Keratinocyte (primary cell): ENCODE data around the gene TMEM120B. TPM values are rescaled to one million over a fixed set of nuclear protein-coding genes. Genes with fewer than 3 reads are reported as not detected.

Source experiments
- DNase-seq: peaks from one replicate; pipeline ENCODE4 v3.0.0-alpha.2; 2011; ENCODE audit warnings: low read depth, missing footprints, low spot score
- FAIRE-seq: peaks from 2 replicates; lab custom pipeline; 2011; peaks lifted over from hg19 to GRCh38; lab: Jason Lieb, UNC
- H2AFZ ChIP-seq: 2 replicates; pipeline ENCODE4 v1.6.0; 2012; ENCODE audit warnings: low read length, control low read depth, inconsistent platforms; ENCODE audit not compliant: control insufficient read depth
- H3K27ac ChIP-seq: 2 replicates; pipeline ENCODE4 v1.5.1; 2011; ENCODE audit warnings: low read length; ENCODE audit not compliant: control insufficient read depth, insufficient read depth
- H3K27me3 ChIP-seq: 3 replicates; pipeline ENCODE4 v1.6.0; 2011; ENCODE audit warnings: low read length; ENCODE audit not compliant: control insufficient read depth, insufficient read depth; ENCODE audit errors: extremely low read depth
- H3K36me3 ChIP-seq, 2 experiments: 2 replicates in 1 of 2; 3 replicates in 1 of 2; pipeline ENCODE4 v1.5.1; 2011; ENCODE audit warnings: low read length in 2 of 2, mild to moderate bottlenecking in 1 of 2; ENCODE audit not compliant: control insufficient read depth in 2 of 2, insufficient read depth in 2 of 2; ENCODE audit errors: extremely low read depth in 1 of 2
- H3K4me1 ChIP-seq: 3 replicates; pipeline ENCODE4 v1.5.1; 2011; ENCODE audit warnings: low read length; ENCODE audit not compliant: control insufficient read depth, insufficient read depth; ENCODE audit errors: extremely low read depth
- H3K4me2 ChIP-seq: 3 replicates; pipeline ENCODE4 v1.6.0; 2011; ENCODE audit warnings: low read depth, low read length; ENCODE audit not compliant: control insufficient read depth, insufficient read depth; ENCODE audit errors: extremely low read depth
- H3K4me3 ChIP-seq, 3 experiments: fragments of 200-600 bp in 1 of 3; sonication (generic) in 1 of 3; 2 replicates in 2 of 3; 3 replicates in 1 of 3; pipeline ENCODE4 v1.5.1; 2011 to 2016; ENCODE audit warnings: low read length in 3 of 3, mild to moderate bottlenecking in 3 of 3, control low read depth in 2 of 3, inconsistent platforms in 1 of 3, low read depth in 1 of 3, mixed read lengths in 1 of 3, mixed run types in 1 of 3, moderate library complexity in 1 of 3; ENCODE audit not compliant: control insufficient read depth in 2 of 3, insufficient read depth in 2 of 3; ENCODE audit errors: extremely low read depth in 1 of 3
- H3K79me2 ChIP-seq: 2 replicates; pipeline ENCODE4 v1.6.0; 2012; ENCODE audit warnings: low read length; ENCODE audit not compliant: control insufficient read depth, insufficient read depth
- H3K9ac ChIP-seq: 3 replicates; pipeline ENCODE4 v1.6.0; 2011; ENCODE audit warnings: low read length; ENCODE audit not compliant: control insufficient read depth, insufficient read depth; ENCODE audit errors: extremely low read depth
- H3K9me1 ChIP-seq: 3 replicates; pipeline ENCODE4 v1.6.0; 2011; ENCODE audit warnings: low read length; ENCODE audit not compliant: control insufficient read depth, insufficient read depth; ENCODE audit errors: extremely low read depth
- H3K9me3 ChIP-seq: 2 replicates; pipeline ENCODE4 v1.5.1; 2012; ENCODE audit warnings: low read depth, low read length; ENCODE audit not compliant: control insufficient read depth
- H4K20me1 ChIP-seq: 3 replicates; pipeline ENCODE4 v1.6.0; 2011; ENCODE audit warnings: low read length; ENCODE audit not compliant: control insufficient read depth, insufficient read depth; ENCODE audit errors: extremely low read depth
- CTCF ChIP-seq, 3 experiments: IDR thresholded peaks in 1 of 3; conservative IDR thresholded peaks in 1 of 3; optimal IDR thresholded peaks in 1 of 3; 2 replicates in 2 of 3; 3 replicates in 1 of 3; pipeline versions ENCODE3 to v1.5.1; 2011; ENCODE audit warnings: low read length in 3 of 3, mild to moderate bottlenecking in 3 of 3, moderate library complexity in 2 of 3, control low read depth in 1 of 3, inconsistent platforms in 1 of 3; ENCODE audit not compliant: insufficient read depth in 2 of 3; ENCODE audit errors: extremely low read depth in 1 of 3
- EZH2 ChIP-seq: IDR thresholded peaks from one replicate; pipeline ENCODE4 v1.6.1; 2012; ENCODE audit warnings: inconsistent platforms, mild to moderate bottlenecking, low read length, moderate library complexity
- dilution Hi-C: fragments of 300-500 bp; cut with MboI; formaldehyde crosslinking; loops from one replicate; pipeline ENCODE4 v1.7.0; 2020; ENCODE audit warnings: low sequenced_read_pairs; ENCODE audit not compliant: extremely low pct_ligation_motif_present
- polyA plus RNA-seq, 5 experiments: library from polyadenylated mRNA; depleted of rRNA in 3 of 5; stranded (reverse) in 3 of 5; stranded (forward) in 1 of 5; unstranded in 1 of 5; fragments of >200 nt; gene quantifications; 1 replicate in 1 of 5; 2 replicates in 3 of 5; 3 replicates in 1 of 5; pipeline versions ENCODE4 v1.2.1 to v1.2.3, GENCODE V29; 2011 to 2012; ENCODE audit warnings: missing spikeins in 2 of 5, low read depth in 1 of 5, low replicate concordance in 1 of 5

The TMEM120B gene
- polyA plus RNA-seq, 1 donor (not counting 4 experiments of a cell fraction or from before 2014, with no cell fraction given): 6.9 TPM

GRCh38 chr12:121784460-121784859, 71.9 kb downstream of the TMEM120B start:
- Histone ChIP-seq H4K20me1 (no peaks in the 10 kb centered on the region), H3K9ac (peak overlapping the region; percentile 16)
- FAIRE-seq: peak; percentile 86

GRCh38 chr12:121786440-121786825, 73.9 kb downstream of the TMEM120B start:
- no peak for TF ChIP-seq EZH2
- peak in 1 of 3 experiments; percentile 10 for TF ChIP-seq CTCF (optimal IDR thresholded peaks at IDR 0.05 in 1 of 3, IDR thresholded peaks at IDR 0.05 in 1 of 3, conservative IDR thresholded peaks at IDR 0.05 in 1 of 3; ENCODE audit: extremely low read depth in 1 of 3, insufficient read depth in 2 of 3, low read length in 3 of 3)
- H3K27me3 ChIP-seq: no peaks in the 10 kb centered on the region
- H2AFZ ChIP-seq: no peak overlapping the region
- no peaks in the 10 kb centered on the region for H3K79me2 ChIP-seq
- peaks cover 3% of the 10 kb centered on the region for H3K9me1 ChIP-seq
- H4K20me1 ChIP-seq: no peaks in the 10 kb centered on the region
- H3K4me3 ChIP-seq: no peak overlapping the region
- peak; percentile 99 for DNase-seq
- no peaks in the 10 kb centered on the region for H3K36me3 ChIP-seq
- FAIRE-seq: peak; percentile 78
- no peaks in the 10 kb centered on the region for H3K9me3 ChIP-seq
- dilution Hi-C loops: no loop called here
- peaks cover 31% of the 10 kb centered on the region for H3K4me1 ChIP-seq
- H3K4me2 ChIP-seq: no peak overlapping the region
- H3K9ac ChIP-seq: peak overlapping the region; percentile 37
- peak overlapping the region; percentile 72 for H3K27ac ChIP-seq

More at GRCh38 chr12:121784460-121784859, 71.9 kb downstream of the TMEM120B start:
- H3K27me3 ChIP-seq: no peaks in the 10 kb centered on the region
- no peaks in the 10 kb centered on the region for H3K79me2 ChIP-seq
- H3K4me3 ChIP-seq: no peak overlapping the region
- TF ChIP-seq EZH2: no peak
- TF ChIP-seq CTCF (optimal IDR thresholded peaks at IDR 0.05 in 1 of 3, IDR thresholded peaks at IDR 0.05 in 1 of 3, conservative IDR thresholded peaks at IDR 0.05 in 1 of 3; ENCODE audit: extremely low read depth in 1 of 3, insufficient read depth in 2 of 3, low read length in 3 of 3): no peak
- dilution Hi-C loops: no loop called here
- H2AFZ ChIP-seq: no peak overlapping the region
- H3K4me2 ChIP-seq: peak overlapping the region; percentile 63
- no peak for DNase-seq
- H3K9me3 ChIP-seq: no peaks in the 10 kb centered on the region
- peak overlapping the region; percentile 84 for H3K27ac ChIP-seq
- peaks cover 0 to 3% of the 10 kb centered on the region in 2 experiments for H3K36me3 ChIP-seq
- H3K4me1 ChIP-seq: peaks cover 33% of the 10 kb centered on the region
- H3K9me1 ChIP-seq: peaks cover 3% of the 10 kb centered on the region
